Glutamatergic neuron (in vitro differentiated cells): Measurements from ENCODE around the gene FBXO17. TPM values are rescaled to one million over a fixed set of nuclear protein-coding genes. Genes with fewer than 3 reads are reported as not detected.
"Not testable (repeated sequence)": the region's sequence is repeated elsewhere in the genome, so short reads cannot be mapped to it uniquely, and the experiment has no call there.

Experiments
- DNase-seq: peaks from one replicate; pipeline ENCODE4 v3.0.0; 2022
- H3K27ac Mint-ChIP-seq: one replicate; pipeline ENCODE4 v1.8.0; 2020; ENCODE audit warnings: mild to moderate bottlenecking, mixed read lengths, inconsistent platforms; ENCODE audit not compliant: unreplicated experiment
- H3K27me3 Mint-ChIP-seq: one replicate; pipeline ENCODE4 v1.8.0; 2020; ENCODE audit warnings: mild to moderate bottlenecking, moderate library complexity, mixed read lengths, inconsistent platforms; ENCODE audit not compliant: unreplicated experiment
- H3K36me3 Mint-ChIP-seq: one replicate; pipeline ENCODE4 v1.8.0; 2020; ENCODE audit warnings: mild to moderate bottlenecking, mixed read lengths, inconsistent platforms; ENCODE audit not compliant: unreplicated experiment
- H3K4me1 Mint-ChIP-seq: one replicate; pipeline ENCODE4 v1.8.0; 2020; ENCODE audit warnings: mild to moderate bottlenecking, low read depth, mixed read lengths, inconsistent platforms; ENCODE audit not compliant: unreplicated experiment
- H3K4me3 Mint-ChIP-seq: one replicate; pipeline ENCODE4 v1.8.0; 2020; ENCODE audit warnings: mild to moderate bottlenecking, mixed read lengths, inconsistent platforms; ENCODE audit not compliant: unreplicated experiment
- H3K9me3 Mint-ChIP-seq: one replicate; pipeline ENCODE4 v1.8.0; 2020; ENCODE audit warnings: mild to moderate bottlenecking, moderate library complexity, mixed read lengths, inconsistent platforms; ENCODE audit not compliant: unreplicated experiment
- total RNA-seq: library from RNA; stranded (reverse); fragmentation: NEBNext Ultra II Directional; extraction: Animal tissue kit (Norgen Biotek cat#: 25700); gene quantifications from one replicate; pipeline ENCODE4 v1.2.1, GENCODE V29; 2021; ENCODE audit not compliant: unreplicated experiment
- TF ChIP-seq, protein P1 (sequence below): fragments of 200-600 bp; sonication (generic); IDR thresholded peaks from one replicate; pipeline ENCODE4 v1.5.0; 2021; ENCODE audit not compliant: partially characterized antibody, unreplicated experiment

The FBXO17 gene
- total RNA-seq, 1 donor from 2014 or later: 5.5 TPM

DNA sequence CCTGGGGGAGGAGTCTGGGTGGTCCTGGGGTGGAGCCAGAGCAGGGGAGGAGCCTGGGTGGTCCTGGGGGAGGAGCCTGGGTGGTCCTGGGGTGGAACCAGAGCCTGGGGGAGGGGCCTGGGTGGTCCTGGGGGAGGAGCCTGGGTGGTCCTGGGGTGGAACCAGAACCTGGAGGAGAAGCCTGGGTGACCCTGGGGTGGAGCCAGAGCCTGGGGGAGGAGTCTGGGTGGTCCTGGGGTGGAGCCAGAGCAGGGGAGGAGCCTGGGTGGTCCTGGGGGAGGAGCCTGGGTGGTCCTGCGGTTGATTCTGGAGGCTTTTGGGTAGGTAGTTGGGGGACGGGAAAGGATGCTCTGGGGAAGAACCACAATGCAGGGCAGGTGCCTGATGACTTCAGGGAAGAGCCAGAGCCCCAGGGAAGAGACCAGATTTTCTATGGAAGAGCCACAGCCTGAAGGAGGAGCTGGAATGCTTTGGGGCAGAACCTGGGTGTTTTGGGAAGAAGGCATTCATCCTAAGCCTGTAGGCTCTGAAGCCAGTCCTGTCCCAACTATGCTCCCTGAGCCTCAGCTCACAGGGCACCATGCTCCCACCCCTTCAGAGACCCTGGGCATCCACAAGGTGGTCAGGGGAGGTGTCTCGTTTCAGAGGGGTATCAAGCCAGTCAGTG is 29.8 kb downstream of the FBXO17 start:
- peaks cover 12% of the 10 kb centered on the region for H3K27me3 Mint-ChIP-seq
- H3K27ac Mint-ChIP-seq: no peak overlapping the region
- peaks cover 5% of the 10 kb centered on the region for H3K9me3 Mint-ChIP-seq
- H3K36me3 Mint-ChIP-seq: peaks cover 5% of the 10 kb centered on the region
- no peak for DNase-seq
- H3K4me1 Mint-ChIP-seq: no peaks in the 10 kb centered on the region
- TF ChIP-seq, protein P1, sequence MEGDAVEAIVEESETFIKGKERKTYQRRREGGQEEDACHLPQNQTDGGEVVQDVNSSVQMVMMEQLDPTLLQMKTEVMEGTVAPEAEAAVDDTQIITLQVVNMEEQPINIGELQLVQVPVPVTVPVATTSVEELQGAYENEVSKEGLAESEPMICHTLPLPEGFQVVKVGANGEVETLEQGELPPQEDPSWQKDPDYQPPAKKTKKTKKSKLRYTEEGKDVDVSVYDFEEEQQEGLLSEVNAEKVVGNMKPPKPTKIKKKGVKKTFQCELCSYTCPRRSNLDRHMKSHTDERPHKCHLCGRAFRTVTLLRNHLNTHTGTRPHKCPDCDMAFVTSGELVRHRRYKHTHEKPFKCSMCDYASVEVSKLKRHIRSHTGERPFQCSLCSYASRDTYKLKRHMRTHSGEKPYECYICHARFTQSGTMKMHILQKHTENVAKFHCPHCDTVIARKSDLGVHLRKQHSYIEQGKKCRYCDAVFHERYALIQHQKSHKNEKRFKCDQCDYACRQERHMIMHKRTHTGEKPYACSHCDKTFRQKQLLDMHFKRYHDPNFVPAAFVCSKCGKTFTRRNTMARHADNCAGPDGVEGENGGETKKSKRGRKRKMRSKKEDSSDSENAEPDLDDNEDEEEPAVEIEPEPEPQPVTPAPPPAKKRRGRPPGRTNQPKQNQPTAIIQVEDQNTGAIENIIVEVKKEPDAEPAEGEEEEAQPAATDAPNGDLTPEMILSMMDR: no peak
- no peak overlapping the region for H3K4me3 Mint-ChIP-seq

DNA sequence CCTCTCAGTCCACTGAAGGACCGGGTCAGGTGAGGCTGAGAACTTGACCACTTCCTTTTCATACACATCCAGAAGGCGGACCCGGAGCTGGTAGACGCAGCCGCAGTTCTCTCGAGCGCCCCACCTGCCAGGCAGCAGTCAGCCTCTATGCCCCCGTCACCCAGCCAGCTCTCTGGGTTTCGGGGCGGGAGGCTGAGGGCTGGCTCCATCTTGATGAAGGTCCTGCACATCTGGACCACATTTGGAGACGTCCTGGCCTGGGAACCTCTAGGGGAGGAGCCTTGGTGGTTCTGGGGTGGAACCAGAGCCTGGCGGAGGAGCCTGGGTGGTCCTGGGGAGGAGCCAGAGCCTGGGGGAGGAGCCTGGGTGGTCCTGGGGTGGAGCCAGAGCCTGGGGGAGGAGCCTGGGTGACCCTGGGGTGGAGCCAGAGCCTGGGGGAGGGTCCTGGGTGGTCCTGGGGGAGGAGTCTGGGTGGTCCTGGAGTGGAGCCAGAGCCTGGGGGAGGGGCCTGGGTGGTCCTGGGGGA is 30.5 kb downstream of the FBXO17 start:
- DNase-seq: no peak
- H3K4me3 Mint-ChIP-seq: no peak overlapping the region
- peaks cover 5% of the 10 kb centered on the region for H3K36me3 Mint-ChIP-seq
- peaks cover 5% of the 10 kb centered on the region for H3K9me3 Mint-ChIP-seq
- H3K27me3 Mint-ChIP-seq: peaks cover 12% of the 10 kb centered on the region
- H3K4me1 Mint-ChIP-seq: no peaks in the 10 kb centered on the region
- TF ChIP-seq, protein P1: no peak
- H3K27ac Mint-ChIP-seq: no peak overlapping the region

DNA sequence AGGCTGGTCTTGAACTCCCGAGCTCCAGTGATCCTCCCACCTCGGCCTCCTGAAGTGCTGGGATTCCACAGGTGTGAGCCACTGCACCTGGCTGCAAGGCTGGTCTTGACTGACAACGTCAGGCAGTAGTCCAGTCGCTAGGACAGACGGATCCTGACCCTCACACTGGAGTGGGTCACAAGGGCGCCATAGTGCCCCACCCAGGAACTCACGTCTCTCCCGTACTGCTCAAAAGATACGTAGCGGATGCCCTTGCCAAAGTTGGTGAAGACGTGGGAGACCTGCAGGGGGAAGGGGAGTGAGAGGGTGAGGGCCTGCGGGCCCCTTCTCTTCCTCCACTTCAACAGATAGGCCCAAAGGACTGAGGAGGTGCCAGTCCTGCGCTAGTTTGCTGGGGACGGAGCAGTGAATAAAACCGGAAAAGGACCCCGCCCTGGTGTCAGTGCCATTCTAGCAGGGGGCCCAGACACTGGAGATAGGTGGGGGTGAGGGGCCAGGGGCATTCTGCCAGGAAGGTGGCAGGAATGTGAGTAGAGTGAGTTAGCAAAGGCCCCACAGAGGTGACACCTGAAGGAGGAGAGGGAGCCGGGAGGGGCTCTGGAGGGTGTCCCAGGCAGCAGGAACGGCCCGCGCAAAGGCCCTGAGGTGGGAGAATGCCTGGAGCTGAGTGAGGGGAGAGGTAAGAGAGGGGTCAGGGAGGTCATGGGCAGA is 32.9 kb downstream of the FBXO17 start:
- Mint-ChIP-seq H3K36me3 (peaks cover 5% of the 10 kb centered on the region), H3K27ac (no peak overlapping the region), H3K4me1 (no peaks in the 10 kb centered on the region), H3K4me3 (no peak overlapping the region), H3K27me3 (peaks cover 8% of the 10 kb centered on the region), H3K9me3 (peaks cover 2% of the 10 kb centered on the region)
- no peak for DNase-seq
- TF ChIP-seq, protein P1: no peak

DNA sequence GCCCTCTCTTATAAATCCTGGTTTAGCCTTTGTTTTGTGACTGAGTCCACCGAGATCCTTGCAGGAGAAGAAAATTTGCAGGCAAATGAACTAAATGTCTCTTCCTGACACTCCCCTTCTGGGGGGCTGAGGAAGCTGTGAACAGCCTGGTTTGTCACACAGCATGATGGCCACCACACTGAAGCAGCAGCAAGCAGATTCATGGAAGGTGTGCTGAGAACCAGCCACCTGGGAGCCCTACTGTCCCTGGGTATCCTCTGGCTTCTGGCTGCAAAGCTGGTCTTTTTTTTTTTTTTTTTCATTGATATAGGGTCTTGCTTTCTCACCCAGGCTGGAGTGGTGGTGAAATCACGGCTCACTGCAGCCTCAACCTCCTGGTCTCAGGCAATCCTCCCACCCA is 33.6 kb downstream of the FBXO17 start:
- TF ChIP-seq, protein P1: no peak
- no peaks in the 10 kb centered on the region for H3K4me1 Mint-ChIP-seq
- H3K27me3 Mint-ChIP-seq: peaks cover 8% of the 10 kb centered on the region
- H3K36me3 Mint-ChIP-seq: peaks cover 5% of the 10 kb centered on the region
- H3K27ac Mint-ChIP-seq: no peak overlapping the region
- no peak for DNase-seq
- H3K9me3 Mint-ChIP-seq: peaks cover 2% of the 10 kb centered on the region
- H3K4me3 Mint-ChIP-seq: no peak overlapping the region

DNA sequence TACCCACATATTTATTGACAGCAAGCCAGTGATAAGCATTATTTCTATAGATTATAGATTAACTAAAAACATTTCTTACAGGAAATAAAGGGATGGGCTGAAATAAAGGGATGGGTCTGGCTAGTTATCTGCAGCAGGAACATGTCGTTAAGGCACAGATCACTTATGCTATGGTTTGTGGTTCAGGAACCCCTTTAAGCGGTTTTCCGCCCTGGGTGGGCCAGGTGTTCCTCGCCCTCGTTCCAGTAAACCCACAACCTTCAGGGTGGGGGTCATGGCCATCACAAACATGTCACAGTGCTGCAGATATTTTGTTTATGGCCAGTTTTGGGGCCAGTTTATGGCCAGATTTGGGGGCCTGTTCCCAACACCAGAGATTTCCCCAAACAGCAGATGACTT is 34.1 kb downstream of the FBXO17 start:
- not testable (repeated sequence) for H3K27me3 Mint-ChIP-seq, DNase-seq, H3K36me3 Mint-ChIP-seq, H3K4me3 Mint-ChIP-seq, H3K27ac Mint-ChIP-seq, H3K4me1 Mint-ChIP-seq, H3K9me3 Mint-ChIP-seq
